ENCODE results near the gene MYH7B. TPM values are rescaled to one million over a fixed set of nuclear protein-coding genes. Genes with fewer than 3 reads are reported as not detected.
A peak's percentile ranks its signal among the peaks of the same experiment; 100 is the strongest.

The MYH7B gene
- total and polyA plus RNA-seq, 2 experiments from 2014 or later: 0.10 to 1.1 TPM

GRCh38 chr20:35004749-35005462 lies 49.2 kb downstream of the MYH7B start:
- no peaks in the 10 kb centered on the region for H3F3A ChIP-seq (replicated peaks; ENCODE audit: low read depth)
- H3K9me2 ChIP-seq (ENCODE audit: insufficient read depth): no peaks in the 10 kb centered on the region
- H3K27me3 ChIP-seq (ENCODE audit: insufficient read depth): no peaks in the 10 kb centered on the region
- no peak overlapping the region for H3K4me2 ChIP-seq
- no peak overlapping the region for H3K4me3 ChIP-seq
- H3K4me3 Mint-ChIP-seq: no peak overlapping the region
- H3K36me3 Mint-ChIP-seq (ENCODE audit: low read depth): peaks cover 69% of the 10 kb centered on the region
- 0 out of 2 replicates have a peak overlapping the region, but pooled peaks have one; percentile 39 for H3K27ac ChIP-seq (ENCODE audit: low read depth)
- H3K27me3 Mint-ChIP-seq (ENCODE audit: insufficient read depth, low read depth, poor library complexity): peaks cover 18% of the 10 kb centered on the region
- H2AFZ ChIP-seq: no peak overlapping the region
- H3K4me1 Mint-ChIP-seq: peaks cover 2% of the 10 kb centered on the region; the same call in 2 of the 3 replicates
- H3K27ac Mint-ChIP-seq: no peak overlapping the region
- no peak for TF ChIP-seq ZNF331 (CRISPR knock-in tag; IDR thresholded peaks at IDR 0.05; ENCODE audit: low read depth)
- no peak for TF ChIP-seq EZH2phosphoT487 (IDR thresholded peaks at IDR 0.05; ENCODE audit: unreplicated experiment)
- TF ChIP-seq ZNF114 (CRISPR knock-in tag; IDR thresholded peaks at IDR 0.05): no peak
- TF ChIP-seq, protein P1, sequence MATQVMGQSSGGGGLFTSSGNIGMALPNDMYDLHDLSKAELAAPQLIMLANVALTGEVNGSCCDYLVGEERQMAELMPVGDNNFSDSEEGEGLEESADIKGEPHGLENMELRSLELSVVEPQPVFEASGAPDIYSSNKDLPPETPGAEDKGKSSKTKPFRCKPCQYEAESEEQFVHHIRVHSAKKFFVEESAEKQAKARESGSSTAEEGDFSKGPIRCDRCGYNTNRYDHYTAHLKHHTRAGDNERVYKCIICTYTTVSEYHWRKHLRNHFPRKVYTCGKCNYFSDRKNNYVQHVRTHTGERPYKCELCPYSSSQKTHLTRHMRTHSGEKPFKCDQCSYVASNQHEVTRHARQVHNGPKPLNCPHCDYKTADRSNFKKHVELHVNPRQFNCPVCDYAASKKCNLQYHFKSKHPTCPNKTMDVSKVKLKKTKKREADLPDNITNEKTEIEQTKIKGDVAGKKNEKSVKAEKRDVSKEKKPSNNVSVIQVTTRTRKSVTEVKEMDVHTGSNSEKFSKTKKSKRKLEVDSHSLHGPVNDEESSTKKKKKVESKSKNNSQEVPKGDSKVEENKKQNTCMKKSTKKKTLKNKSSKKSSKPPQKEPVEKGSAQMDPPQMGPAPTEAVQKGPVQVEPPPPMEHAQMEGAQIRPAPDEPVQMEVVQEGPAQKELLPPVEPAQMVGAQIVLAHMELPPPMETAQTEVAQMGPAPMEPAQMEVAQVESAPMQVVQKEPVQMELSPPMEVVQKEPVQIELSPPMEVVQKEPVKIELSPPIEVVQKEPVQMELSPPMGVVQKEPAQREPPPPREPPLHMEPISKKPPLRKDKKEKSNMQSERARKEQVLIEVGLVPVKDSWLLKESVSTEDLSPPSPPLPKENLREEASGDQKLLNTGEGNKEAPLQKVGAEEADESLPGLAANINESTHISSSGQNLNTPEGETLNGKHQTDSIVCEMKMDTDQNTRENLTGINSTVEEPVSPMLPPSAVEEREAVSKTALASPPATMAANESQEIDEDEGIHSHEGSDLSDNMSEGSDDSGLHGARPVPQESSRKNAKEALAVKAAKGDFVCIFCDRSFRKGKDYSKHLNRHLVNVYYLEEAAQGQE (IDR thresholded peaks at IDR 0.05; ENCODE audit: unreplicated experiment): no peak
- TF ChIP-seq POLR2AphosphoS5 (IDR thresholded peaks at IDR 0.05; ENCODE audit: low read depth): no peak
- no peak for TF ChIP-seq EZH2 (IDR thresholded peaks at IDR 0.05; ENCODE audit: low read depth, unreplicated experiment)
- TF ChIP-seq, protein P2, sequence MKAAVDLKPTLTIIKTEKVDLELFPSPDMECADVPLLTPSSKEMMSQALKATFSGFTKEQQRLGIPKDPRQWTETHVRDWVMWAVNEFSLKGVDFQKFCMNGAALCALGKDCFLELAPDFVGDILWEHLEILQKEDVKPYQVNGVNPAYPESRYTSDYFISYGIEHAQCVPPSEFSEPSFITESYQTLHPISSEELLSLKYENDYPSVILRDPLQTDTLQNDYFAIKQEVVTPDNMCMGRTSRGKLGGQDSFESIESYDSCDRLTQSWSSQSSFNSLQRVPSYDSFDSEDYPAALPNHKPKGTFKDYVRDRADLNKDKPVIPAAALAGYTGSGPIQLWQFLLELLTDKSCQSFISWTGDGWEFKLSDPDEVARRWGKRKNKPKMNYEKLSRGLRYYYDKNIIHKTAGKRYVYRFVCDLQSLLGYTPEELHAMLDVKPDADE (IDR thresholded peaks at IDR 0.05): no peak
- TF ChIP-seq STAT1 (IDR thresholded peaks at IDR 0.05; ENCODE audit: unreplicated experiment): no peak
- no peak for TF ChIP-seq JUNB (IDR thresholded peaks at IDR 0.05; ENCODE audit: unreplicated experiment)
- no peak for TF ChIP-seq NANOG (IDR thresholded peaks at IDR 0.05; ENCODE audit: borderline replicate concordance)
- no peak for TF ChIP-seq ZNF462 (CRISPR knock-in tag; IDR thresholded peaks at IDR 0.05)
- TF ChIP-seq CREB1 (CRISPR knock-in tag; IDR thresholded peaks at IDR 0.05; ENCODE audit: low read depth): no peak
- TF ChIP-seq CTCF (conservative IDR thresholded peaks at IDR 0.05; ENCODE audit: low read depth in 2 of 2): no peak
- no peaks in the 10 kb centered on the region for H3K9me3 Mint-ChIP-seq
- peaks cover 18% of the 10 kb centered on the region for H3K36me3 ChIP-seq (ENCODE audit: insufficient read depth)
- no peak for ATAC-seq
- no peak for DNase-seq (ENCODE audit: low spot score)
- no peaks in the 10 kb centered on the region for H3K4me1 ChIP-seq (ENCODE audit: insufficient read depth)
- peaks cover 2% of the 10 kb centered on the region; the same call in 1 of the 2 replicates for H4K20me1 ChIP-seq (replicated peaks; ENCODE audit: insufficient read depth)
- no peaks in the 10 kb centered on the region for H3K79me2 ChIP-seq (replicated peaks; ENCODE audit: insufficient read depth)

Measured in GM23338 (cell line).